Measurements from ENCODE around the gene ZNF688. TPM values are rescaled to one million over a fixed set of nuclear protein-coding genes. Genes with fewer than 3 reads are reported as not detected.

ZNF688 gene
- total RNA-seq, 2 donors from 2014 or later, result 14.5 TPM

DNA sequence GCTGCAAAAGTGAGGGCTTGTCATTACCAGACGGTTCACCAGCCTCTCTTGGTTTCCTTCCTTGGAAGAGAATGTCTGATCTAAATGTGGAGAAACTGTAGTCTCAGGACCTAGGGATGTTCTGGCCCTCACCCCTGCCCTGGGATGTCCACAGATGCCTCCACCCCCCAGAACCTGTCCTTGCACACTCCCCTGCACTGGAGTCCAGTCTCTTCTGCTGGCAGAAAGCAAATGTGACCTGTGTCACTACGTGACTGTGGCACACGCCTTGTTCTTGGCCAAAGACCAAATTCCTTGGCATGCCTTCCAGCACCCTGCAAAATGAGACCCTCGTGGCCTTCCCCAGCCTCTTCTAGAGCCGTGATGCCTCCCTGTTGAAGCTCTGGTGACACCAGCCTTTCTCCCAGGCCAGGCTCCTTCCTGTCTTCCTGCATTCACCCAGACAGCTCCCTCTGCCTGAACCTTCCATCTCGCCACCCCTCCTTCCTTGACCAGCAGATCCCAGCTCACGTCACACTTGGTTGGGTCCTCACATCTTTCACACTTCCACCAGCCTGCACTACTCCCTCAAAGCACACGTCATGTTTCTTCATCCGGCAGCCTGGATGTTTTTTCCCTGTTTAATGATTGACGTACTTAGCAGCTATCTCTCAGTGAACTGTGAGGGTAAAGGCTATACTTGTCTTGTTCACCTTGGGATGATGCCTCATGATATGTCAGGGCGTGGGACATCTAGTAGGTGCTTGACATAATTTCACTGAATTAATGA is 49.5 kb downstream of the ZNF688 start:
- Mint-ChIP-seq H3K27ac (peak overlapping the region; percentile 2), H3K36me3 (ENCODE audit: insufficient read depth in 2 of 2) (peaks cover 10 to 36% of the 10 kb centered on the region in 2 donors), H3K9me3 (no peaks in the 10 kb centered on the region), H3K4me3 (no peak overlapping the region), H3K4me1 (ENCODE audit: low read depth) (peaks cover 24% of the 10 kb centered on the region), H3K27me3 (ENCODE audit: low read depth) (no peaks in the 10 kb centered on the region)
- DNase-seq (no peak), ATAC-seq (replicated peaks in 1 of 2) (no peak)

- Mint-ChIP-seq H3K27ac (no peak overlapping the region), H3K27me3 (ENCODE audit: low read depth) (no peaks in the 10 kb centered on the region), H3K36me3 (ENCODE audit: insufficient read depth in 2 of 2) (peaks cover 10 to 38% of the 10 kb centered on the region in 2 donors), H3K4me3 (no peak overlapping the region), H3K9me3 (no peaks in the 10 kb centered on the region), H3K4me1 (ENCODE audit: low read depth) (peaks cover 24% of the 10 kb centered on the region)
- ATAC-seq (replicated peaks in 1 of 2) (no peak), DNase-seq (no peak)
Measured at GRCh38 chr16:30521476-30521872, 50.0 kb downstream of the ZNF688 start.

Other genes starting within 250 kb of the ZNF688 start
- 10 to 100 TPM; 61.9 to 63.5 TPM for gene CD2BP2, start 216.4 kb downstream of the ZNF688 start, total RNA-seq
- 10 to 100 TPM; 48.0 to 50.7 TPM for gene TBC1D10B, start 201.2 kb downstream of the ZNF688 start, total RNA-seq
- gene MYL11, start 196.9 kb downstream of the ZNF688 start, total RNA-seq, result 1 to 10 TPM in 1 of 2 donors, not detected in 1; 2.0 TPM
- gene SEPTIN1, start 189.2 kb downstream of the ZNF688 start, total RNA-seq, result 100 to 1,000 TPM; 223 to 233 TPM
- gene ZNF48, start 176.3 kb downstream of the ZNF688 start, total RNA-seq, result 10 to 100 TPM; 10.5 to 13.1 TPM
- 1 to 10 TPM; 5.8 to 6.3 TPM for gene ZNF771, start 164.1 kb downstream of the ZNF688 start, total RNA-seq
- 10 to 100 TPM; 56.5 to 78.8 TPM for gene DCTPP1, start 141.7 kb downstream of the ZNF688 start, total RNA-seq
- 10 to 100 TPM; 67.0 to 82.1 TPM for gene SEPHS2, start 125.8 kb downstream of the ZNF688 start, total RNA-seq
- gene ITGAL, start 99.0 kb downstream of the ZNF688 start, total RNA-seq, result 100 to 1,000 TPM; 517 to 673 TPM
- gene ZNF768, start 45.1 kb downstream of the ZNF688 start, total RNA-seq, result 10 to 100 TPM; 21.0 to 22.5 TPM
- 1 to 10 TPM; 8.3 to 9.2 TPM for gene ZNF747, start 36.9 kb downstream of the ZNF688 start, total RNA-seq
- gene ZNF764, start 13.3 kb downstream of the ZNF688 start, total RNA-seq, result 10 to 100 TPM; 10.7 to 12.7 TPM
- 10 to 100 TPM; 10.9 to 12.6 TPM for gene ZNF785, start 14.0 kb upstream of the ZNF688 start, total RNA-seq
- gene ZNF689, start 38.7 kb upstream of the ZNF688 start, total RNA-seq, result 10 to 100 TPM; 12.8 to 17.7 TPM
- gene PRR14, start 79.2 kb upstream of the ZNF688 start, total RNA-seq, result 100 to 1,000 TPM; 108 to 124 TPM
- gene FBRS, start 86.7 kb upstream of the ZNF688 start, total RNA-seq, result 100 to 1,000 TPM; 170 to 185 TPM
- gene SRCAP, start 127.5 kb upstream of the ZNF688 start, total RNA-seq, result 10 to 100 TPM; 52.9 to 64.7 TPM
- 10 to 100 TPM; 38.0 to 38.5 TPM for gene PHKG2, start 176.7 kb upstream of the ZNF688 start, total RNA-seq
- 1 to 10 TPM; 3.2 to 4.7 TPM for gene CFAP119, start 190.3 kb upstream of the ZNF688 start, total RNA-seq
- gene RNF40, start 190.6 kb upstream of the ZNF688 start, total RNA-seq, result 10 to 100 TPM; 60.2 to 63.5 TPM
- gene ZNF629, start 215.5 kb upstream of the ZNF688 start, total RNA-seq, result 1 to 10 TPM; 3.7 TPM